AG09309 (cell line): ENCODE results near the gene POLR2C.

Experiments used
- DNase-seq: peaks from one replicate; pipeline ENCODE4 v3.0.0-alpha.2; 2010; ENCODE audit warnings: low read depth
- H3K4me3 ChIP-seq: 2 replicates; pipeline ENCODE4 v1.5.1; 2011; ENCODE audit warnings: mild to moderate bottlenecking, low read depth, low read length, moderate library complexity; ENCODE audit not compliant: control insufficient read depth
- TF ChIP-seq, protein P1 (sequence below): IDR thresholded peaks from 2 replicates; pipeline ENCODE4 v1.5.1; 2011; ENCODE audit warnings: mild to moderate bottlenecking, low read depth, low read length, inconsistent platforms; ENCODE audit not compliant: insufficient read depth, control insufficient read depth; ENCODE audit errors: missing control alignments

POLR2C gene

DNA sequence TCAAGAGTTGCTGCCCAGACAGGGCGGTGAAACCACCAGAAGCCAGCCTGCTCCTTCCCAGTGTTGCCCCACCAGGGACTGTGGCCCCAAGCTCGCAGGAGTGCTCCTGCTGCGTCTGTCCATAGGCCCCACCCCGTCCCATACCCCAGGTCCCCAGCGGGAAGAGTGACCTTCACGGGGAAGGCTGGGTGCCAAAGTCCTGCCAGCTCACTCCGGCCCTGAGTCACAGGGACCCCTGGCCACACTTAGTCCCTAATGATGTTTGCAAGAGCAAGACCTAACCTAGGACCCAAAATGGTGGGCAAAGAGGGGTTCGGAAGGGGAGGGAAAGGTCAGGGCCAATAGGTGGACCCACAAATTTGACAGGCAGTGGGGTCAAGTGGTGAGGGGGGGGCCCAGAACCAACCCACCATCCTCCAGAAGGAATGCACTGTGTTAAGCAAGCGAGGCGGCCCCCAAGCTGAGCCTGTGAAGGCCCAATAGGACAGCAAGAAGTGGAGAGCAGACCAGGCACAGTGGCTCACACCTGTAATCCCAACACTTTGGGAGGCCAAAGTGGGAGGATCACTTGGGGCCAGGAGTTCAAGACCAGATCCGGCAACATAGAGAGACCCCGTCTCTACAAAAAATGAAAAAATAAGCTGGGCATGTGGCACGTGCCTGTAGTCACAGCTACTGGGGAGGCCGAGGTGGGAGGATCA, 20.5 kb downstream of the POLR2C start:
- no peak overlapping the region for H3K4me3 ChIP-seq
- TF ChIP-seq, protein P1, sequence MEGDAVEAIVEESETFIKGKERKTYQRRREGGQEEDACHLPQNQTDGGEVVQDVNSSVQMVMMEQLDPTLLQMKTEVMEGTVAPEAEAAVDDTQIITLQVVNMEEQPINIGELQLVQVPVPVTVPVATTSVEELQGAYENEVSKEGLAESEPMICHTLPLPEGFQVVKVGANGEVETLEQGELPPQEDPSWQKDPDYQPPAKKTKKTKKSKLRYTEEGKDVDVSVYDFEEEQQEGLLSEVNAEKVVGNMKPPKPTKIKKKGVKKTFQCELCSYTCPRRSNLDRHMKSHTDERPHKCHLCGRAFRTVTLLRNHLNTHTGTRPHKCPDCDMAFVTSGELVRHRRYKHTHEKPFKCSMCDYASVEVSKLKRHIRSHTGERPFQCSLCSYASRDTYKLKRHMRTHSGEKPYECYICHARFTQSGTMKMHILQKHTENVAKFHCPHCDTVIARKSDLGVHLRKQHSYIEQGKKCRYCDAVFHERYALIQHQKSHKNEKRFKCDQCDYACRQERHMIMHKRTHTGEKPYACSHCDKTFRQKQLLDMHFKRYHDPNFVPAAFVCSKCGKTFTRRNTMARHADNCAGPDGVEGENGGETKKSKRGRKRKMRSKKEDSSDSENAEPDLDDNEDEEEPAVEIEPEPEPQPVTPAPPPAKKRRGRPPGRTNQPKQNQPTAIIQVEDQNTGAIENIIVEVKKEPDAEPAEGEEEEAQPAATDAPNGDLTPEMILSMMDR, result no peak
- no peak for DNase-seq

DNA sequence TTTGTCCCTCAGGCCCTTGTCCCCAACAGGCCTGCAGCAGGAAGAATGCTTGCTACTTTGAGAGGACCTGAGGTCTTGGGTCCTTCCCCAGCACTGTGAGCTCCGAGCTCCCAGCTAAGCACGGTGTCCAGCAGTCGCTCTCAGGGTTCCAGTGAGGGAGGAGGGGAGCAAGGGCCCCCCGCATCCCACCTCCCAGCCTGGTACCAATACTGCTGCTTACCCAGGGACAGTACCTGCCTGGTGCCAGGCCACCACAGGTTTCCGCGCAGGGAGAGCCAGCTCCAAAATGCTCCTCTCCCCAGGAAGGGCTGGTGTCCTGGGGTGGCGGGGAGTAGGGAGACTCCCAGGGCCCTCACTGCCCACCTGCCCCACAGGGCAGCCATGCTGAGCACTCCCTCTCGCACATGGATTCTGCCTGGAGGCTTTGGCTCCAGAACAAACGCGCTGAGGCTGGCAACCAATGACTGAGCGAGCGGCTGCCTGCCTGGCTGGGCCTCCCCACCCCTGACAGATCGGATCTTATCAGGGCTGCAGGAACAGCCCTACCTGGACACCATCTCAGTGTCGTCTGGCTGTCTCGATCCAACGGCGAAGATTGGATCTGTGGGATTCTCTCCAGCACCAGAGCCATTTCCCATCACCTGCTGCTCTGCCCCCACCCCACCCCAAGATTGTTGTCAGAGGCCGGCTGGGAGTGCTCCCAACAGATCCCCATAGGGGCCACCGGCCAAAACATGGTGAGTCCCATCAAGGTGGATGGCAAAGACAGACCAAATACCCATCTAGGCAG, 21.4 kb downstream of the POLR2C start:
- no peak overlapping the region for H3K4me3 ChIP-seq
- DNase-seq, result no peak
- TF ChIP-seq, protein P1, result no peak

DNA sequence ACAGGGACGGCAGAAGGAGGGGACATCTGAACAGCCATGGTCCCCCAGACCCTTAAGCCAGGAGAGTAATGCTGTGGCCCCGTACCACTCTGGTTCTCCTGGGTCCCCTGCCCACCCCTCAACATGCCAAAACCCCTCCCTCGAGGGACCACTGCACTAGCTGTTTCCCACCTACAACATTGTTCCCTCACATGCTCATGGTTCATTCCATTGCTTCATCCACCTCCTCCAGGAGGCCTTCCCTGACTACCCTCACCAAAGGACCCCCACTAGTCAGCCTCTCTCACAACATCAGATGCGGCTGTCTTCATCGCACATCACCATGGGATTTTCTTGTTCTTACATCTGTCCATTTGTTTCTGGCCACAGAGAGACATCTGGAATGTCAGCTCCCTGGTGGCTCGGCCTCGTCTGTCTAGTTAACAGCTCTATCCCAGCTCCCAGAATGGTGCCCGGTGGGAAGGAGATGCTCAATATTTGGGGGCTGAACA, 22.1 kb downstream of the POLR2C start:
- no peak overlapping the region for H3K4me3 ChIP-seq
- TF ChIP-seq, protein P1, result no peak
- DNase-seq, result no peak

DNA sequence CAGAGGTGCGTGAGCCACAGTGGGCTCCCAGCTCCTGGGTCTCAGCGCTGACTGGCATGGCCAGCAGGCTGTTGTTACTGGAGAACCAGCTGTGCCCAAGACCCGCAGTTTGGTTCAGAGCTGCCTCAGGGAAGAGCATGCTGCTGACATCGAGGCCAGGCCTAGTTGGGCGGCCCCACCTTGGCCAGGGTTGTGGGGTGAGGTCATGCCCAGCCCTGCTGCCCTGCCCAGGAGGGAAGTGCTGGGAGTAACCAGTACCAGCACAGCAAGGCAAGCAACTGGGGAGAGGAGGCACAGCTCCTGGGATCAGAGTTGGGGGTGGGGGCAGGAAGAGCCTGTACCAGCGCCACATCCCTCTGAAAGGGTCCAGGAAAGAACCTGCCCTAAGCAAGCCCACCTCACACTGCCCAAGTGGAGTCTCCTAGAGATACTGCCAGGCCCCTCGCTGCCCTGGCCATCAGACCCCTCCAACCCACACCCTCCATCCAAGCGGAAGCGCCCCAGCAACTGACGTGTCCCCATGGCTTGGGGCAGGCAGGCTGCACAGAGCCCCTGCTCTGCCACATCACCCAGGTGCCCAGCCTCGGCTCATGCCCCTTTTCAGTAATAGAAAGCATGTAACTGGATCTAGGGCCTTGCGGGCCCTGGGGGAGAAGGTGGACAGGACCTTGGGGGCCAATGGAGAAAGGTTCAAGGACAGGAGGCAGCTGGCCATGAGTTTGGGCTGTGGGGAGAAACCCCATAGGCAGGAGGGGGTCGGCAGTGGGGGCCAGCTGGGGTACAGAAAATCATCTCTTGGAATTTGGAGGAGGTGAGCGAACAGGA, 22.8 kb downstream of the POLR2C start:
- TF ChIP-seq, protein P1, result no peak
- no peak for DNase-seq
- H3K4me3 ChIP-seq, result peak overlapping the region; percentile 93

DNA sequence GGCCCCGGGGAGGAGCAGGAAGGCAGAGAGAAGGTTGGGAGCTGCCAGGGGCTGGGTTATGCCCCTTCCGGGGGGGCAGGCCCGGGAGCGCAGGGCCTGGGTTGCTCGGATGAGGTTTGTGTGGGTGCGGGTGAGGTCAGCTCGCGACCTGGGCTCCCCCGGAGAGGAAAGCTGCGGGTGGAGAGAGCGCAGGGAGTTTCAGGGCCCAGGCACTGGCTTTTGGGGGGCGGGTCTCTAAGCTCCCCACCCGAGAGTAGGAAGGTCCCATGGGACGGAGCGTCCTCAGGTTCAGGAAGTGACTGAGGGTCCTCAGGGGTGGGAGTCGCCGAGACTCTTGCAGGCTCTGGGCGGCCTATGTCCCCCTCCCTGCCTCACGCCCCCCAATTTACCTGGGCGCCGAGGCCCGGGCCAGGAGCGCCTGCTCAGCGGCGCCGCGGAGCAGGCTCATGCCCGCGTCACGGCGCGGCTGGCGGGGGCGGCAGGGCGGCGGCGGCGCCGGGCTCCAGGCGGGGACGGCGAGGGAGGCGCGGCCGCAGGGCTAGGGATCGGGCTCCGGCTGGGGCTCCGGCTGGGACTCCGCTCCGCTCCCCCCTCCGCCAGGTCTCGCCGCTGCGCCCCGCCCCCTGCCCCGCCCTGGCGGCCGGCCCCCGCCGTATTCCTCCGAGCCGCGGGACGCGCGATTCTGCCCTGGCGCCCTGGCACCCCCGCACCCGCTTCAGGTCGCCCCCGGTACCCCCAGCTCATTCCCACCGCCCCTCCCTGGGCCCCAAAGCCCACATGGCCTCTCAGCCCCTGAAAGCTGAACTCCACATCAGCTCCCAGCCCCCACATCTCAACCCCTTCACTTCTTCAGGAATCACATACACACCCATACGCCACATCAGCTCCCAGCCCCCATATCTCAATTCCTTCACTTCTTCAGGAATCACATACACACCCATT, 23.7 kb downstream of the POLR2C start, which contains the start of gene DOK4:
Gene DOK4, minus strand, starts transcription at position 578 of the 942 bp plus-strand sequence. CDS start 6,986 bp downstream, outside the sequence.
- peak within 1 kb of the TSS; percentile 93 for H3K4me3 ChIP-seq
- TF ChIP-seq, protein P1, result no peak
- DNase-seq, result no peak
